GM12874 (cell line): Measurements from ENCODE around the gene SHFL.

Experiments used
- TF ChIP-seq, protein P1 (sequence below): IDR thresholded peaks from 2 replicates; pipeline ENCODE4 v1.5.1; 2011; ENCODE audit warnings: low read depth, mild to moderate bottlenecking, control low read depth, low read length, moderate library complexity; ENCODE audit not compliant: insufficient read depth

Gene SHFL

GRCh38 chr19:10116085-10116865 is 30.2 kb downstream of the SHFL start:
- TF ChIP-seq, protein P1, sequence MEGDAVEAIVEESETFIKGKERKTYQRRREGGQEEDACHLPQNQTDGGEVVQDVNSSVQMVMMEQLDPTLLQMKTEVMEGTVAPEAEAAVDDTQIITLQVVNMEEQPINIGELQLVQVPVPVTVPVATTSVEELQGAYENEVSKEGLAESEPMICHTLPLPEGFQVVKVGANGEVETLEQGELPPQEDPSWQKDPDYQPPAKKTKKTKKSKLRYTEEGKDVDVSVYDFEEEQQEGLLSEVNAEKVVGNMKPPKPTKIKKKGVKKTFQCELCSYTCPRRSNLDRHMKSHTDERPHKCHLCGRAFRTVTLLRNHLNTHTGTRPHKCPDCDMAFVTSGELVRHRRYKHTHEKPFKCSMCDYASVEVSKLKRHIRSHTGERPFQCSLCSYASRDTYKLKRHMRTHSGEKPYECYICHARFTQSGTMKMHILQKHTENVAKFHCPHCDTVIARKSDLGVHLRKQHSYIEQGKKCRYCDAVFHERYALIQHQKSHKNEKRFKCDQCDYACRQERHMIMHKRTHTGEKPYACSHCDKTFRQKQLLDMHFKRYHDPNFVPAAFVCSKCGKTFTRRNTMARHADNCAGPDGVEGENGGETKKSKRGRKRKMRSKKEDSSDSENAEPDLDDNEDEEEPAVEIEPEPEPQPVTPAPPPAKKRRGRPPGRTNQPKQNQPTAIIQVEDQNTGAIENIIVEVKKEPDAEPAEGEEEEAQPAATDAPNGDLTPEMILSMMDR, result no peak

- TF ChIP-seq, protein P1, result no peak
These were observed 30.9 kb downstream of the SHFL start for GRCh38 chr19:10116866-10117616.

DNA sequence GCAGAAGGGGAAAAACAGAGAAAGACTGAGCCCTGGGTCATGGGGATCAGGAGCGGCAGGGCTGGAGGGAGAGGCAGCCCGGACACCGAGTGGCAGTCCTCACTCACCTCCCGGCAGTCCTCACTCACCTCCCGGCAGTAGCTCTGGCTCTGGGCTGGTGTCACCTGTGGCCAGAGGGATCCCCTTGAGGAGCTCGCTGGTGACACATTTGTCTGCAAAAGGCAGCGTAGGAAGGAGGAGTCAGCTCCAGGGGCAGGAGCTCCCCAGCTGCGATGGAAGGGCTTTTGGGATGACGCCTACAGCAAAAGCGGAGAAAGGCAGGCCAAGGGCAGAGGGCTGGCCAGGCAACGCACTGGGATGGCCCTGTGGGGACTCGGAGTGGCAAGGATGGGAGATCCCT is 32.8 kb downstream of the SHFL start:
- TF ChIP-seq, protein P1, result no peak

DNA sequence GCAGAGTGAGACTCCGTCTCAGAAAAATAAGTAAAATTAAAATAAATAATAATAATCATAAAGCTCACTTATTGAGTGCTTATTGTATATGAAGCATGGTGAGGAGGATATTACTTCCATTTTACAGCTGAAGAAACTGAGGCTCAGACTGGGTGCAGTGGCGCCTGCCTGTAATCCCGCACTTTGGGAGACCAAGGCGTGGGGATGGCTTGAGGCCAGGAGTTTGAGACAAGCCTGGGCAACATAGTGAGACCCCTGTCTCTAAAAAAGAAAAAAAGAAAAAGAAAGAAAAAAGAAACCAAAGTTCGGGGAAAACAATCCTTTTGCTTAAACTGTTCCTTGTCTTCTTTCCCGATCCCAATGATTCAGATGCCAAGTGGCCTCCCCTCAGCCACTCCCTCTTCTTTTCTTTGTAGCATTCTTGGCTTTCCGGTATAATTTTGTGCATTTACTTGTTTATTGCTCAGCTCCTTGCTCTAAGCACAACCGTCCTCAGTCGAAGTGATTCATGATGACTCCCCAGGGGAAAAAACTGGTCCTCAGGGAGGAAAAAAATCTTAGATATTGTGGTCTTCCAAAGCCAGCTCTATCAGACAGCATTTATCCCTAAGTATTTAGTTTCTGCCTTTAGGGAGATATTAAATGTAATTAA is 34.5 kb downstream of the SHFL start:
- TF ChIP-seq, protein P1, result no peak

GRCh38 chr19:10122045-10122444 is 35.9 kb downstream of the SHFL start:
- TF ChIP-seq, protein P1, result no peak

DNA sequence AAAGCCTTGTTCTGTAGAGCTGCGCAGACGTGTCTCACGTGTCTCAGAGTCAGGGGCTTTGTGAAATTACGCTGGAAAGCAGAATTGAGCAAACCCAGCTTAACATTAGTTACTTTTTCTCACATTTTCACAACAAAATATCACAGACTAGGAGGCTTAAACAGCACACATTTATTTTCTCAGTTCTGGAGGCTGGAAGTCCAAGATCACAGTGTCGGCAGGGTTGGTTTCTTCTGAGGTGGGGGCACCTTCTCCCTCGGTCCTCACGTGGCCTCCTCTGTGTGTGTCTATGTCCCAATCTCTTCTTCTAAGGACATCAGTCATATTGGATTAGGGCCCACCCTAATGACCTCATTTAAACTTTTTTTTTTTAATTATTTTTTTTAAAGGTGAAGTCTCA is 38.3 kb downstream of the SHFL start:
- TF ChIP-seq, protein P1, result no peak

DNA sequence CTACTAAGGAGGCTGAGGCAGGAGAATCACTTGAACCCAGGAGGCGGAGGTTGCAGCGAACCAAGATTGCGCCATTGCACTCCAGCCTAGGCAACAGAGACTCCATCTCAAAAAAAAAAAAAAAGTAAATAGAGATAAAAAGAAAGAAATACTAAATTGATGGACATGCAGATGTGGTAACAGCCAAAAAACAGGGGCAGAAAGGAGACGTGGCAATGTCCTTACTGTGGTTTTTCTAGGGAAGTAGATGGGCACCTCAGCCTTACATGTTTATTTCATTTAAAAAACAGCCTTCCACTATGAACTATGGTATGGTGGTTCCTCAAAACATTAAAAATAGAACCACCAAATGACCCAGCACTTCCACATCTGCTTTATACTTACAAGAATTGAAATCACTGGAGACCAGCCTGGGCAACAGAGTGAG is 40.1 kb downstream of the SHFL start:
- TF ChIP-seq, protein P1, result no peak
